CD4-positive, alpha-beta T cell treated with Interferon alpha-2 for 1 hour (primary cell): ENCODE measurements around the gene COX19.

Experiments
- DNase-seq, 2 donors: peaks; one replicate each; pipeline ENCODE4 v3.0.0-alpha.2; 2020 to 2022

Gene COX19

DNA sequence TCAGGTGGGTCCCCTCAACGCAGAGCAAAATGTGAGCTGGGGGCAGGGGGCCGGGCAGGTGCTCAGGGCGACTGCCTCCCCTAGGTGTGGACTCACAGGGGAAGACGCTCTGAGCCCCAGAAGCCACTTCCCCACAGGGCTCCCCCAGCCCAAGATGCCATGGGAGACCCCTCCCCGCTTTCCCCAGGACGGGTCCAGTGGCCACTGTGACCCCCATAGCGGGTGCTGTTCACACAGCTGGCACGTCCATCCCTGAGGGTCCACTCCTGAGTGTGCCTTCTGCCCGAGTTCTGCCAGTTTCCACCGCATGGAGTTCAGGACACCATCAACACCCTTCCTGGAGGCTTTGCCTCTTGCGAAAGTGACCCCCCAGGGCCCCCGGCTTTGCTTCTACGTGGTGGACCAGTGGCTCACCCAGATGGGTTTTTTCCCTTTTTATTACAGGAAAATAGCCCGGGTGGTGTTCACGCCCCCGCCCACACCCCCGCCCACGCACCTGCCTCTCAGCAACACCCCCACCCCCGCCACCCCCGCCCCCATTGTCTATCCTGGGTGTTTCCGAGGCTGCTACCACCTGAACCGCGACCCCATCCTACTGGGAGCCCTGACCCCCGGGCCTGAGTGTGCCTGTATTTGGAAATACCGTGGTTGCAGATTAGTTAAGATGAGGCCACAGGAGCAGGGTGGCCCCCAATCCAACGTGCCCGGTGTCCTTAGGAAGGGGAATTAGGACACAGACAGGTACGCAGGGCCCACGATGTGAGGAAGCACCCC lies 52.8 kb downstream of the COX19 start:
- peak; percentile 59 to 71 for DNase-seq

DNA sequence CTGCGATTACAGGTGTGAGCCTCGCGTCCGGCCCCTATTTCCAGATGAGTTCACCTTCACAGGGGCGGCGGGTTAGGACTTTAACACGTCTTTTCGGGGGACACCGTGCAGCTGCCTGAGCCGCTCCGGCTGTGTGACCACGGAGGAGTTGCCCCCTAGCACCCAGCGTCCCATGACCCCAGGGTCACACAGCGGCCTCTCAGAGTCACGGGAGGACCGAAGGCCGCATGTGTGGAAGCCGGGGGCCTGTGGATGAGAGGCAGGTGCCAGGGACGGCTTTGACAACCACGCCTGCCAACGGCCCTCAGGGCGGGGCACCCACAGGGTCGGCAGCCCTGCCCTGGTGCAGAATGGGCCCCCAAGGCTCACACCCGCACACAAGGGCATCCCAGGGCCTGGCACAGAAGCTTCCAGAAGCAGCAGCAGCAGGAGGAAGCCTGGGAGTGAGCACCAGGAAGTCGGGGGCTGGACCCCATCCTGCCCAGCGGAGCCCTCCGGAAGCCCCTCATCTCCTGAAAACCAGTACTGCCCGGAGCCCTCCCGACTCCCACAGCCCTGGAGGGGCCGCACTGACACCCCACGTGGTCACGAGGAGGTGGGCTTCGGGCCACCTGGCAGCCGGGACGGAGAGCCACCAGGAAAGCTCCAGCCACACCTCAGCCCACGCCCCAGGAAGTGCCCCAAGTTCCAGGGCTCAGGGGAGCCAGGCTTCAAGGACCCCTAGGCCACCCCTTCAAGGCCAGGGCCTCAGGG lies 53.6 kb downstream of the COX19 start:
- no peak for DNase-seq

DNA sequence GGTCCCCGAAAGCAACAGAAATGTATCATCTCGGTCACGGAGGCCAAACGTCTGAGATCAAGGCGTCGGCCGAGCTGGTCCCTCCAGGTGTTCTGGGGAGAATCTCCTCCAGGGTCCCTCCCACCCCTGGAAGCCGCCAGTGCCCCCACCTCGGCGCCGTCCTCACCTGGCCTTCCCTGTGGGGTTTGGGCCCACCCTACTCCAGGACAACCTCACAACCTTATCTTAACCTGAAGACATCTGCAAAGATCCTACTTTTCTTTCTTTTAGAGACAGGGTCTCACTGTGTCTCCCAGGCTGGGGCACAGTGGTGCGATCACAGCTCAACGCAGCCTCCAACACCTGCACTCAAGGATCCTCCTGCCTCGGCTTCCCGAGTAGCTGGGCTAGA lies 54.3 kb downstream of the COX19 start:
- DNase-seq = no peak

DNA sequence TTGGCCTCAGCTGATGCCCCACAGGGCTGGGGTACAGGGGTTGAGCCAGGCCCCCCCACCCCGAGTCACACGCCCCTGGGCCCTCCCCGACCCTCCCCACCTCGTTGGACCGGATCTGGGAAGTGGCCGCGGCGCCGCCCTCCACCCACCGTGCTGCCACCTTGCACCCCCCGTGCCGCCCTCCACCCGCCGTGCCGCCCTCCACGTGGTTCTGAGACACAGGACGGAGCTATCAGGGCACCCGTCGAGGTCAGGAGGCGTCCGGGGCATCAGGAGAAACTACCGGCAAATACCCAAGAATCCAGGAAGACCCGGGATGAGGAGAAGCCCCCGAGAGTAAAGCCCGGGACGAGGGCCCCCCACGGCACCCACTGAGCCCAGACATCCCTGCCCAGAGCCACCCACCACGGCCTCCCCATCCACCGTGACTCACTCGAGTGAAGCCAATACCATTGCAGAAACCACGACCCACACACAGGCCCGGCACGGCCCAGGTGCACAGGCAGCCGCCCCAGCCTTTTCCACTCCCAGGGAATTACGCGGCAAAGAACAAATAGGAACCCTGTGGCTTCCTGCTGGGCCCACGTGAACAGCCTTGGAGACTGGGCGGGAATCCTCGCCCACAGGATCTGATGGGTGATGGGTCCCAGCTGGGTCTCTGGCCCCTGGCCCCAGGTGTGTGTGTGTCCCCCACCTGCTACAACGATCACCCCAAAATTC lies 54.8 kb downstream of the COX19 start:
- DNase-seq = no peak

DNA sequence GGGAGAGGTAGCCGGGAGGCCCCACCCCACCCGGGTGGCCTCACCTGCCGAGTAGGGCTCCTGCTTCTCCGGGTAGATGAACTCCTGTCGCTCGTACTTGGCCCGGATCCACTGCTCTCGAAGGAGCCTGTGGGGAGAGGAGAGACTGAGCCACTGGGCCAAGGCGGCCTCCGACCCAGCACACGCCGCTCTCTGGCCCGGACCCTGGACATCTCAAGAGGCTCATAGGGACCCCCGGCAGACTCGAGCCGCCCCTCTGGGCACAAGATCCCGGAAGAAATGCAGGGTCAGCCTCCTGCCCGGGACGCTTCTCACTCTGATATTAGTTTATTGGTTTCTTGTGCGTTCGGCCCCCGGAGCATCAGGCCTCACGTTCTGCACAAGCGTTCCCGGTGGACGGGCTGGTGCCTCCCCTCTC lies 55.4 kb downstream of the COX19 start:
- DNase-seq = no peak

DNA sequence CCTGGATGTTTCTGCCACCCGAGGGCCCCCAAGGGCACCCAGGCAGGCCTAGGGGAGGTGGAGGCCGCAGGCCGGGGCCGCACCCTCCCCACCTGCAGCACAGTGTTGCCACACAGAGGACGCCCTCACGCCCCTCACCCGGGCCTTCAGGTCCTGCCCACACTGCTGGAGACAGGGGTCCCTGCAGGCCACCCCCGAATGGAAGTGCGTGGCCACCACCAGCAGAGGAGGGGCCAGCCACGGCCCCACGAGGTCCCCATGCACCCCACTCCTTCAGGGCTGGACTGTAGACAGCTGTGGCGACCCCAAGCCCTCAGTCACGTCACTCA lies 56.3 kb downstream of the COX19 start:
- no peak for DNase-seq

DNA sequence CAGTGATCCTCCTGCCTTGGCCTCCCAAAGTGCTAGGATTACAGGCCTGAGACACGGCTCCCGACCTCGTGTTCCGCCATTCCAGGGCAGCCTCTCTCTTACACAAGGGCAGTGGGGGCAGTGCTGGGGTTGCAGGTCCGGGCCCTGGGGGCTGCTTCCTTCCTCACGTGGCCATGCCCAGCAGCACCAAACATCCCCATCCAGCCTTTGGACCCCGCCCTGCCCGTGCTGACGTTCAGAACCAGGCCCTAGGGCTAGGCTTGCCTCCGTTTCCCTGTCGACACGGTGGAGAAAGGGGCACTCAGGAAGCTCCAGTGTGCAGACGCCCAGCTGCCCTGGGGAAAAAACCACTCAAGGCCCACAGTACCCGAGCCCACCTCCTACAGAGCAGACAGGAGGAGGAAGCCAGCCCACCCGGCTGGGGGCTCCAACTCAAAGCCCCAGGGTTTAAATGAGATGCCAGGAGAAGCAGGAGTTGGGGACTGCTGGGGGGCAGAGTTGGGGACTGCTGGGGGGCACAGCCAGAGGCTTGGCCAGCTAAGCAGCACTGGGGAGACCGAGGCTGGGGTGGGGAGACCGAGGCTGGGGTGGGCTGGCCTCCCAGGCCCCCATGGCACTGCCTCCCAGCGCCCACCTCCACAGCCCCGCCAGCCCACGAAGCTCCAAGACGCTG lies 56.8 kb downstream of the COX19 start:
- no peak for DNase-seq

DNA sequence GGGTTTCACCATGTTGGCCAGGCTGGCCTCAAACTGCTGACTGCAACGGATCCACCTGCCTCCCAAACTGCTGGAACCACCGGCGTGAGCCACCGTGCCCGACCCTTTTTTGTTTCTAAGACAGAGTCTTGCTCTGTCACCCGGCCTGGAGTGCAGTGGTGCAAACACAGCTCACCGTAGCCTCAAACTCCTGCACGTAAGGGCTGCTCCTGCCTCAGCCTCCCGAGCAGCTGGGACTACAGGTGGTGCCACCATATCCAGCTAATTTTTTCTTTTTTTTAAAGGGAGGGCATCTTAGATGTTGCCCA lies 57.3 kb downstream of the COX19 start:
- DNase-seq = no peak

DNA sequence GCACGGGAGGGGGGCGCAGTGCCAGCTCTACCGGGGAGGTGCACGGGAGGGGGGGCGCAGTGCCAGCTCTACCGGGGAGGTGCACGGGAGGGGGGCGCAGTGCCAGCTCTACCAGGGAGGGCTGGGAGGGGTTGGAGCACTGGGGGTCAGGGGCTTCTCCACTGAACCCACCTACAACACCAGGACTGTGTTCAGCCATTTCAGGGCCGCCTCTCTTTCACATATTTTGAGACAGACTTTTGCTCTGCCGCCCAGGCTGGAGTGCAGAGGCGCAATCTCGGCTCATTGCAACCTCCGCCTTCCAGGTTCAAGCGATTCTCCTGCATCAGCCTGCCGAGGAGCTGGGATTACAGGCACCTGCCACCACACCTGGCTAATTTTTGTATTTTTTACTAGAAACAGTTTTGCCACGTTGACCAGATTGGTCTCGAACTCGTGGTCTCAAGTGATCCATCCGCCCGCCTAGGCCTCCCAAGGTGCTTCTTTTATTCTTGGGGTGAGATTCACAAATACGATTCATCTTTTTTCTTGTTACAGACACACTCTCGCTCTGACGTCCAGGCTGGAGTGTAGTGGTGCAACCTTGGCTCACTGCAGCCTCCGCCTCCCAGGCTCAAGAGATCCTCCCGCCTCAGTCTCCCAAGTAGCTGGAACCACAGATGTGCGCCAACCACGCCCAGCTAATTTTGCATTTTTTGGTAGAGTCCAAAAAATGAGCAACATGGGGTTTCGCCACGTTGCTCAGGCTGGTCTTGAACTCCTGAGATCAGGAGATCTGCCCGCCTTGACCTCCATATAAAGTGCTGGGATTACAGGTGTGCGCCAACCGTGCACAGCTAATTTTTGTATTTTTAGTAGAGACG lies 57.9 kb downstream of the COX19 start:
- DNase-seq = no peak

DNA sequence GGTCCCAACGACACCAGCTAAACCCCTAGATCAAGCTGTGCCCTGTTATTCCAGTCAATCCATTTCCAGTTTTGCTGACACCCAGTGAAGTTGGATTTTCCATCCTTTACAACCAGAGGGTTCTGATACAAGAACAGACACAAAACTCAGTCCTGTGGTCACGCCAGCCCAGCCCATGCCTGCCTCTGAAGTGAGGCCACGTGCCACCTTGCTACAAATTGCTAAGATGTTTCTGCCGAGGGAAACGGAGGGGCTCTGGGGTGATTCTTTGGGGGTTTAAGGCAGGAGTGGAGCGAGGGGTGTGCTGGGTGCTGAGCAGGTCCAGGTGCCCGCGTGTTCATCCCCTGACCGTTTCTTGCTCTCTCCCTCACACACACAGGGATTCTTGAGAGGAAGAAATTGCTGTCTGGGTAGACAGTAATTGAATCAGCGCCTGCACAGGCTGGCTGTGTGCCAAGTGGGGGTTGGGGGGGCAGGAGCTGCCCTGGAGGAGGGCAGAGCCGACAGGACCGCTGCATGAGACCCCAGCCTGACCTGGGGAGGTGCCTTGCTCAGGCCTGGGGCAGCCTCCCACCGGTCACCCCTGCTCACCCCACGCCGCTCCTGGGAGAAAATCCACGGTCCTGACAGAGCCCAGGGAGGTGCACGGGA lies 58.9 kb downstream of the COX19 start:
- no peak for DNase-seq
